MCF 10A (cell line): ENCODE data around the gene APOC1. TPM values are rescaled to one million over a fixed set of nuclear protein-coding genes. Genes with fewer than 3 reads are reported as not detected.

ENCODE experiments used
- BruUV-seq: library from RNA; stranded (reverse); fragments of 400-500 nt; replicated peaks from 2 replicates; lab custom pipeline; 2021; lab: Mats Ljungman, UMichigan
- CTCF ChIA-PET: fragments of 300-600 bp; sonication (Branson Sonifier 250); formaldehyde crosslinking; extraction: SDS; loops from one replicate; lab custom pipeline; 2021; ENCODE audit warnings: antibody characterized with exemption, inconsistent platforms; lab: Yijun Ruan, JAX
- POLR2A ChIA-PET: fragments of 300-600, 350-650 bp; sonication (Branson Sonifier 250); formaldehyde crosslinking; extraction: SDS; loops from one replicate; lab custom pipeline; 2020; ENCODE audit warnings: antibody characterized with exemption, inconsistent platforms; lab: Yijun Ruan, JAX
- DNase-seq: peaks from one replicate; pipeline ENCODE4 v3.0.0-alpha.2; 2018; ENCODE audit not compliant: unreplicated experiment
- H3K27ac Mint-ChIP-seq: one replicate; pipeline ENCODE4 v1.8.0; 2022; ENCODE audit warnings: mild to moderate bottlenecking, low read depth, mixed read lengths; ENCODE audit not compliant: unreplicated experiment
- H3K27me3 Mint-ChIP-seq: one replicate; pipeline ENCODE4 v1.8.0; 2022; ENCODE audit warnings: mixed read lengths; ENCODE audit not compliant: insufficient read depth, unreplicated experiment
- H3K36me3 Mint-ChIP-seq: one replicate; pipeline ENCODE4 v1.8.0; 2022; ENCODE audit warnings: mild to moderate bottlenecking, moderate library complexity, mixed read lengths; ENCODE audit not compliant: insufficient read depth, unreplicated experiment
- H3K4me1 Mint-ChIP-seq: one replicate; pipeline ENCODE4 v1.8.0; 2022; ENCODE audit warnings: mixed read lengths; ENCODE audit not compliant: insufficient read depth, unreplicated experiment
- H3K4me3 Mint-ChIP-seq: one replicate; pipeline ENCODE4 v1.8.0; 2022; ENCODE audit warnings: mild to moderate bottlenecking, moderate library complexity, mixed read lengths; ENCODE audit not compliant: unreplicated experiment
- H3K9me3 Mint-ChIP-seq: one replicate; pipeline ENCODE4 v1.8.0; 2022; ENCODE audit warnings: mixed read lengths; ENCODE audit not compliant: unreplicated experiment
- intact Hi-C: fragments of 100-400 bp; cut with micrococcal nuclease; formaldehyde crosslinking; loops from 2 replicates; pipeline ENCODE4 v1.14.1; 2022
- total RNA-seq: library from RNA; stranded (reverse); gene quantifications from 2 replicates; pipeline ENCODE4 v1.2.3, GENCODE V29; 2022
- TF ChIP-seq, protein P1 (sequence below): fragments of 200-600 bp; IDR thresholded peaks from one replicate; pipeline ENCODE4 v1.8.0; 2022; ENCODE audit warnings: antibody characterized with exemption, mild to moderate bottlenecking; ENCODE audit not compliant: unreplicated experiment

The APOC1 gene
- total RNA-seq, 1 experiment from 2014 or later: 1.1 TPM

DNA sequence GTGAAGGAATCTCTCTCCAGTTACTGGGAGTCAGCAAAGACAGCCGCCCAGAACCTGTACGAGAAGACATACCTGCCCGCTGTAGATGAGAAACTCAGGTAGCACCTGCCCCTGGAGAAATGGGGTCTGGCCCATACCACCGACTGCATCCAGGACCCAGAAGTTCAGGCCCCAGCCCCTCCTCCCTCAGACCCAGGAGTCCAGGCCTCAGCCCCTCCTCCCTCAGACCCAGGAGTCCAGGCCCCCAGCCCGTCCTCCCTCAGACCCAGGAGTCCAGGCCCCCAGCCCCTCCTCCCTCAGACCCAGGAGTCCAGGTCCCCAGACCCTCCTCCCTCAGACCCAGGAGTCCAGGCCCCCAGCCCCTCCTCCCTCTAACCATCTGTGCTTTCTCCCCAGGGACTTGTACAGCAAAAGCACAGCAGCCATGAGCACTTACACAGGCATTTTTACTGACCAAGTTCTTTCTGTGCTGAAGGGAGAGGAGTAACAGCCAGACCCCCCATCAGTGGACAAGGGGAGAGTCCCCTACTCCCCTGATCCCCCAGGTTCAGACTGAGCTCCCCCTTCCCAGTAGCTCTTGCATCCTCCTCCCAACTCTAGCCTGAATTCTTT is 34.5 kb downstream of the APOC1 start:
- no TSS peak for BruUV-seq

GRCh38 chr19:44949550-44949949 is 35.1 kb downstream of the APOC1 start:
- ChIA-PET CTCF (interaction anchor here (1.3 to 6.4 kb wide), 2 partner anchors 38 to 46 kb away, joined by 4 to 46 read pairs; no protein-coding TSS in a partner anchor), POLR2A (no interaction called here)
- no peak for DNase-seq
- H3K27ac Mint-ChIP-seq: peak overlapping the region; percentile 39
- H3K9me3 Mint-ChIP-seq: no peaks in the 10 kb centered on the region
- peaks cover 6% of the 10 kb centered on the region for H3K4me1 Mint-ChIP-seq
- BruUV-seq: no TSS peak
- TF ChIP-seq, protein P1, sequence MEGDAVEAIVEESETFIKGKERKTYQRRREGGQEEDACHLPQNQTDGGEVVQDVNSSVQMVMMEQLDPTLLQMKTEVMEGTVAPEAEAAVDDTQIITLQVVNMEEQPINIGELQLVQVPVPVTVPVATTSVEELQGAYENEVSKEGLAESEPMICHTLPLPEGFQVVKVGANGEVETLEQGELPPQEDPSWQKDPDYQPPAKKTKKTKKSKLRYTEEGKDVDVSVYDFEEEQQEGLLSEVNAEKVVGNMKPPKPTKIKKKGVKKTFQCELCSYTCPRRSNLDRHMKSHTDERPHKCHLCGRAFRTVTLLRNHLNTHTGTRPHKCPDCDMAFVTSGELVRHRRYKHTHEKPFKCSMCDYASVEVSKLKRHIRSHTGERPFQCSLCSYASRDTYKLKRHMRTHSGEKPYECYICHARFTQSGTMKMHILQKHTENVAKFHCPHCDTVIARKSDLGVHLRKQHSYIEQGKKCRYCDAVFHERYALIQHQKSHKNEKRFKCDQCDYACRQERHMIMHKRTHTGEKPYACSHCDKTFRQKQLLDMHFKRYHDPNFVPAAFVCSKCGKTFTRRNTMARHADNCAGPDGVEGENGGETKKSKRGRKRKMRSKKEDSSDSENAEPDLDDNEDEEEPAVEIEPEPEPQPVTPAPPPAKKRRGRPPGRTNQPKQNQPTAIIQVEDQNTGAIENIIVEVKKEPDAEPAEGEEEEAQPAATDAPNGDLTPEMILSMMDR: no peak
- no peak overlapping the region for H3K4me3 Mint-ChIP-seq
- H3K36me3 Mint-ChIP-seq: peaks cover 12% of the 10 kb centered on the region
- intact Hi-C loops: no loop called here
- no peaks in the 10 kb centered on the region for H3K27me3 Mint-ChIP-seq

More for the DNA sequence above, 34.5 kb downstream of the APOC1 start:
- no peak for DNase-seq
- TF ChIP-seq, protein P1: no peak
- no peaks in the 10 kb centered on the region for H3K9me3 Mint-ChIP-seq
- CTCF ChIA-PET: interaction anchor here (0.6 to 6.4 kb wide), 4 partner anchors 9 to 240 kb away, joined by 3 to 46 read pairs (median 4); no protein-coding TSS in a partner anchor
- H3K27ac Mint-ChIP-seq: peak overlapping the region; percentile 39
- intact Hi-C loops: no loop called here
- H3K27me3 Mint-ChIP-seq: no peaks in the 10 kb centered on the region
- no peak overlapping the region for H3K4me3 Mint-ChIP-seq
- H3K36me3 Mint-ChIP-seq: peaks cover 12% of the 10 kb centered on the region
- peaks cover 9% of the 10 kb centered on the region for H3K4me1 Mint-ChIP-seq
- POLR2A ChIA-PET: no interaction called here

- peak; percentile 87 for DNase-seq
- BruUV-seq: no TSS peak
- Mint-ChIP-seq H3K4me3 (no peak overlapping the region), H3K4me1 (peaks cover 14% of the 10 kb centered on the region), H3K27me3 (no peaks in the 10 kb centered on the region), H3K36me3 (peaks cover 12% of the 10 kb centered on the region), H3K27ac (no peak overlapping the region), H3K9me3 (no peaks in the 10 kb centered on the region)
- POLR2A ChIA-PET: interaction anchor here (0.6 to 0.7 kb wide), 3 partner anchors 25 to 230 kb away, joined by 3 to 4 read pairs (median 3); no protein-coding TSS in a partner anchor
- TF ChIP-seq, protein P1: peak; percentile 84
- intact Hi-C loops: loop anchor here (1.0 to 5.0 kb wide), 4 partner anchors 41 to 381 kb away; partner anchors contain the start of gene NECTIN2
- CTCF ChIA-PET: interaction anchor here (0.5 to 6.4 kb wide), 28 partner anchors 10 to 806 kb away, joined by 3 to 49 read pairs (median 4); partner anchors contain the start of genes APOE and NECTIN2
Observed at GRCh38 chr19:44951179-44952159, 37.1 kb downstream of the APOC1 start.
